Measurements from ENCODE around the gene SEL1L3.

GRCh38 chr4:25896776-25897539, 34.2 kb upstream of the SEL1L3 start:
- TF ChIP-seq, protein P1, sequence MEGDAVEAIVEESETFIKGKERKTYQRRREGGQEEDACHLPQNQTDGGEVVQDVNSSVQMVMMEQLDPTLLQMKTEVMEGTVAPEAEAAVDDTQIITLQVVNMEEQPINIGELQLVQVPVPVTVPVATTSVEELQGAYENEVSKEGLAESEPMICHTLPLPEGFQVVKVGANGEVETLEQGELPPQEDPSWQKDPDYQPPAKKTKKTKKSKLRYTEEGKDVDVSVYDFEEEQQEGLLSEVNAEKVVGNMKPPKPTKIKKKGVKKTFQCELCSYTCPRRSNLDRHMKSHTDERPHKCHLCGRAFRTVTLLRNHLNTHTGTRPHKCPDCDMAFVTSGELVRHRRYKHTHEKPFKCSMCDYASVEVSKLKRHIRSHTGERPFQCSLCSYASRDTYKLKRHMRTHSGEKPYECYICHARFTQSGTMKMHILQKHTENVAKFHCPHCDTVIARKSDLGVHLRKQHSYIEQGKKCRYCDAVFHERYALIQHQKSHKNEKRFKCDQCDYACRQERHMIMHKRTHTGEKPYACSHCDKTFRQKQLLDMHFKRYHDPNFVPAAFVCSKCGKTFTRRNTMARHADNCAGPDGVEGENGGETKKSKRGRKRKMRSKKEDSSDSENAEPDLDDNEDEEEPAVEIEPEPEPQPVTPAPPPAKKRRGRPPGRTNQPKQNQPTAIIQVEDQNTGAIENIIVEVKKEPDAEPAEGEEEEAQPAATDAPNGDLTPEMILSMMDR (IDR thresholded peaks at IDR 0.05): no peak
- TF ChIP-seq ZFX (IDR thresholded peaks at IDR 0.05; ENCODE audit: borderline replicate concordance): no peak
